GM19025 (cell line): Measurements from ENCODE around the gene CDH23.

Experiments used
- ATAC-seq: cut with Tn5 transposase; IDR thresholded peaks from one replicate; pipeline ENCODE4 v1.9.1; 2021; ENCODE audit warnings: mild to moderate bottlenecking, low read depth, moderate library complexity; ENCODE audit not compliant: unreplicated experiment

Gene CDH23

DNA sequence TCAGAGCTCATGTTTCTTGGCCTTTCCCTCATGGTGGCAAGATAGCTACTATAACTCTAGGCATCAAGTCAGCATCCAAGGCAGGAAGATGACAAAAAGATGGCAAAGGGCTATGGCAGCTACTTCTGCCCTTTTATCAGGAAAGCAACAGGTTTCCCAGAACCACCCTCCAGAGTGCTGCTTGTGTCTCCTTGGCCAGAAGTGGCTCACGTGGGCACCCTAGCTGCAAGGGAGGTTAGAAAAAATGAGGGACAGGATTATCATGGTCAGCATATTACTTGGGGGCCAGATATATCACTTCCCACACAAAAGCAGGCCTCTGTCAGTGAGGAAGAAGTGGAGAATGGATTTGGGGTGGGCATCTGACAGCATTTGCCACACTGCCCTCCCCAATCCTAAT lies 347.1 kb downstream of the CDH23 start:
- no peak for ATAC-seq

DNA sequence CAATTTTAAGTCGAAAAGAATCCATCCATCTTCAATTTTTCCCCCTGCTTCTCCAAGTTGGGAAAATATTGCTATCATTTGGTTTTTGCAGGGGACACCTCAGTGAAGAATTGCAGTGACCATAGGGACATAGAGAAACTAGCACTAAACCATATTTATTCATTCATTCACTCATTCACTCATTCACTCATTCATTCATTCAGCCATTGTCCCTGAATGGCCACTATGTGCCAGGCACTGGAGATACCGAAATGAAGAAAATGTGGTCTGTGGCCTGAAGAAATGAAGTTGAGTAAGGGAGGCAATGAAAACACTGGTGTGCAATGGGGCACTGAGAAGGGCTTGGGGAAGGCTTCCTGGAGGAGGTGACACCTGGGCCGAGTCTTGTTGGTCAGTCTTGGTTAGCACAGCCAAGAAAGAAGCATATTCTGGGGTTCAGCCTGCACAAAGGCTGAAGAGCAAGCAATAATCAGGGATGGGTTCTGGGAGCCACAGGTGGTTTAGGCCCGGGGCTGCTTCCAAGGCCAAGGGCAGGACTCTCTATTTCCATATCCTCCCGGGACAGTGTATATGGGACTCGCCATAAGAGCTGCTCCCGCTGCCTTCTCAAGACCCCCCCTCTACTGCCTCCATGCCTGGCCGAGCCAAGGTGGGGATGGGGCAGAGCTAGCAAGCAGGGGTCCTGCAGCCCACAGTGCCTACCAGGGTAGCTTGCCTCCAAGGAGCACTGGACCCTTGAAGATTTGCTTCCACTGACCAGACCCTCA lies 348.4 kb downstream of the CDH23 start:
- no peak for ATAC-seq

DNA sequence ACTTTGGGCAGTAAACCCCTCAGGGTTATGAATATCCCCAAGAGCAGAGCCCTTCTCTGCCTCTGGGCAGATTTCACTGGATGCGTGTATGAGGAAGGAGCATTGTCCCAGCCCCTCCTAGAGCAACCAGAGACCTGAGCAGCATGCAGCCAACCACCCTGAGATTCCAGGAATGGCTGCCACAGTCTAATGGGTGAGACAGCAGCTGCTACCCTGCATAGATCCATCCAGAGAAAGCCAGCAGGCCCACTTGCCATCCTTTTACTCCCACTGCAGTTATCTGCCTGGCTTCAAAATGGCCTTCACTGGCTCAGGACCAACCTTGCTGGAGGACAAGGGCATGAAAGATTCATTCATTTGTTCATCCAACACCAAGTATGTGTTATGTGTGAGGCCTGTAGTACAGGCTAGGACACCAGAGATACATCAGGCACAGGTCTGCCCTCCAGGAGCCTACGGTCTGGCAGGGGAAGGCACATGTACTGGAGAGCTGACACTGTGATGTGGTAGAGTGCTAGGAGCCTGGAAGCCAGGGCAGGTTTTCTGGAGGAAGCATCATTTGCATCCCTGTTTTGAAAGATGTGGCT lies 349.0 kb downstream of the CDH23 start:
- no peak for ATAC-seq

DNA sequence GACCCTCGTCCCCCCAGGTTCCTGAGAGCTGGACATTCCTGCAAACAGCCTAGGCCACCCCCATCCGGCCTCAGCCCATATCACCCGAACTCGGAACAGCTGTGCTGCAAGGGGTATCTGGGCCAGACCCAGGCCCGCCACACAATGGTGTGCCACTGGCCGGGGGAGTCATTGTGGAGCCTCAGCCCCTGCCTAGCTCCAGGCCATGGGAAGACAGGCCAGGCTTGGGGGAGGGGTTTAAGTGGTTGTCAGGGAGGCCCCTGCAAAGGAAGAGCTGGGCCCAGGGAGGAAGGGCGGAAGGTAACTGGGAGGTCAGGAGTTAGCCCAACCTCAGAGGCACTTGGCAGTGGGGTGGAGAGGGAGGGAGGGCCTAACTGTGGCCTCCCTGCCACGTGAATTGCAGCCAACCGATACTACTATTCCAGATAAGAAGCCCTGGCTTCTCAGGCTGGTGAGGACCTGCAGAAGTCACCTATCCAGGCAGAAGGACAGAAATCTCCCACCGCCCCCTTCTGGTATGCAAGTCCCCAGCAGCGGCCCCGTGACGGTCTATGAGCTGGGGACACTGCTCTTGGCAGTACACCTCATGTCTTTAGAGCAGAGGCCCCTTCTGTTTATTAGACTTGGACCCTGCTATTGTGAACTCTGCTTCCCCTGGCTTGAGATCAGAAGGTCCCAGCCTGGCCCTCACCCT lies 349.8 kb downstream of the CDH23 start:
- ATAC-seq: no peak

DNA sequence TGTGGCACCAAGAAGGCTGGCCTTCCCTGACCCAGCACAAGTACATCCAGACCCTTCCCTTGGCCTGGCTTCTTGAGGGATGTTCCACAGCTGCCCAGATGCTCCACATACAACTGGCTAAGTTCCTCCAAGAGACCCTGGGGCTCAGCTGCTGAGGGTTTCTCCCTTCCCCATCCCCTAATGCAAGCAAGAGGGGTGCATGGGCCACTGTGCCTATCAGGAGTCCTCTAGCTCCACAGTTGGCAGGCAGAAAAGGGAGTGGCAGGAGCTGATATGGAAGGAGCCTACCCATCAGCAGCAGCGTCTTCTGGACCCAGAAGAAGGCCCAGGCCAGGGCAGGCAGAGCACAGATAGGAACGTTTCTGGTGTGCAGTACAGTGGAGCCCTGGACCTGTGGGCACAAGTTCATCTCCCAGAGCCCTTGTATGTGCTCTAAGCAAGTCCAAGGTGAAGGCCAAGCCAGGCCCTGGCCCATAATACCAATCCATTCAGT lies 350.4 kb downstream of the CDH23 start:
- no peak for ATAC-seq

DNA sequence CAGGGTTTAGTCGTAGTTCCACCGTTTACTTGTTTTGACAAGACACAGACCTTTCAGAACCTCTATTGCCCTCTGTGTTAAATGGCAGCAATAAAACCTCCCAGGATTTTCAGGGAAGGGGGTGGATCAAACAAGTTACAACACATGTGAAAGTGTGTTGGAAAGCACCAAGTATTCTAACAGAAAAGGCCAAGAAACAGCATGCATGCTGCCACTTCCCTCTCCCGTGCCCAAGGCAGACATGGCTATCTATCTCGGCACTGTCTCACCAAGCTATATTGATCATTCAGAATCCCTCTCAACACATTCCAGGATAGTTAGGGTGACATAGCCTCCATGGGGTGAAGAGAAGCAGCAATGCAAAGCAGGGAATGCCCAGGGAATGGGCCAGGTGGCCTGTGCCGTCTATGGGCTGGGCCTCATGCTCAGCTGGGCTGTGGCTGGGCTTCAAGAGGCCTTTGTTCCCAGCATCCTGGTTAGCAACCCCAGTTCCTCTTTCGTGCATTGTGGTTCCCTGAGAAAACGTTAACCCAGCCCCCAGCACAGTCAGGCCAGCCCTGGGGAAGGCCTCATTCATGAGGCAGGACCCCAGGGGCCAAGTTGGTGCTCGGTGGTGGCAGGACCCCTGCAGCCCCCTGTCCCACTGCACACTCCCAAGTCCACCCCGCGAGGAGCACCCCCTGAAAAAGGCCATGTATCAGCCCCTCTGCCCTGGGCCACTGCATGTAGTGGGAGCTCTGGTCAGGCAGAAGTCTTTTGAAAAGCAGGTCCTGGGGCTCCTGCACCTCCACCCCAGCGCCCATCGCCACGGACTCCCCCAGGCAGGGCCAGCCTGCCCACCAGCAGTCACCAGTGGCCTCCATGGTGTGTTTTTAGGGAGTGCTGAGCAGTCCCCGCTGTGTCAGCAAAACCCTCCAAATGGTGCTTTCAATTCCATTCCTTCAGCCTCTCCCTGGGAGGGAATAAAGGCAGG lies 351.1 kb downstream of the CDH23 start:
- no peak for ATAC-seq

DNA sequence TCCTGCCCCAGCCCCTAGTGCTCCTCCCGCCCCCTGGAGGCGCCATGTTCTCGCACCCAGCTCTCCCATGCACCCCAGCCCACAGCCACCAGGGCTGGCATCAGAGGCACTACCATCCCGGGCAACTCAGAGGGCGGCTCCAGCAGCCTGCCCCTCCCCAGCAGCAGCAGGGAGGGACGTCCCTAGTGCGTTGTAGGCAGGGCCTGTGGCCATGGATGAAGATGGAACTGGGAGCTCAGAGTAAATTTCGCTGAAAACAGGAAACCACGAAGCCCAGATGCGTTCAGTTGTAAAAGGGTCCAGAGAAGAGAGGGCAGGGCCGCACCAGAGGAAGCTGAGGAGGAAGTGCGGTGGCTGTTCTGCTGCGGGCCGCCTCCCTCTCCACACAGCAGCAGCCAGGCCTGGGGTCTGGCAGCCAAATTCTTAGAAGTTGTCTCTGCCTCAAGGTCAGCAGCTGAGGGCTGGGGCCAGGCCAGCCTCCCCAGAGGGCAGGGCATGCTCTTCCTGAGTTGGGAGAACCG lies 352.0 kb downstream of the CDH23 start:
- peak; percentile 52 for ATAC-seq

DNA sequence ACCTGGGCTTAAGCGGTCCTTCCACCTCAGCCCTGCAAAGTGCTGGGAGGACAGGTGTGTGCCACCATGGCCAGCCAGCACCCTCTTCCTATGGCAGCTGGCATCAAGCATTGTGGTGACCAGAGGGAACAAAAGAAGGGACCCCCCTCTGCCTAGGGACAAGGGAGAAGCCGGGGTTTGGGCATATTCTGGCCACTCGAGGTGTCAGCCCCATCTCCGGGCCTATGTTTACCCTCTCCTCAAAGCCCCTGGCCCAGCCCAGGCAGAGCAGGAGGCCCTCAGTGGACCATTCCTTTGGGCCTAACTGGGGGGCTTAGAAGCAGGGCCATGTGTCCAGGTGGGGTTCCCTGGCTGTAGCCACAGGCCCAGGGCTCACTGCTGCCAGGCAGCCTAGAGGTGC lies 352.7 kb downstream of the CDH23 start:
- ATAC-seq: no peak

DNA sequence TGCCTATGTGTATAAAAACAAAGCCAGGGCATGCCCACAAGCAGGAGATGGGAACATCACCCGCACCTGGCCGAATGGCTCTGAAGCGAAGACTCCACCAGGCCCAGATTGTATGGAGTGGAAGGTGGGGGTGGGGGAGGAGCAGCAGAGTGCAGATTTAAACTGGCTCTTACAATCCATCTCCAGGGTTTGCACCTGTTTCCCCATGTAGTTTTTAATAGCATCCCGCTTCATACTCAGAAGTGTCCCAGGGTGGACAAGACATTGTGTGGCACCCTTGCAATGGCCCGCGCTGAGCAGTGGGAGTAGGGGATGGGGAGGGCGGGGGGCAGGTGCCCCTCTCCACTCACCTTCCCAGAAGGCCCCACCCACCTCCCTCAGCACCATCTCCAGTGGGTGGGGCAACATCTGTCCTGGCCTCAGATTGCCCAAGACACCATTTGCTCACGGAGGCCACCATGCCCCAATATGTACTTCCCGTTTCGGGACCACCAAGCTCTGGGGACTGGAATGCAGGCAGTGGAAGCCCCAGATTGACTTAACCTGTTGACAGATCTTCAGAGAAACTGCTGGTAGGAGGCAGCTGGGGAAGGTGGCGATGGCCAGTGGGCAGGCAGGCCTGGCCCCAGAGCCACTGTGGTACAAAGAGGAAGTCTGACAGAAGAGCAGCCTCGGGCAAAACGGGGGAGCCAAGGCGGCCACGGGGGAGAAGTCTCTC lies 353.6 kb downstream of the CDH23 start:
- ATAC-seq: no peak

DNA sequence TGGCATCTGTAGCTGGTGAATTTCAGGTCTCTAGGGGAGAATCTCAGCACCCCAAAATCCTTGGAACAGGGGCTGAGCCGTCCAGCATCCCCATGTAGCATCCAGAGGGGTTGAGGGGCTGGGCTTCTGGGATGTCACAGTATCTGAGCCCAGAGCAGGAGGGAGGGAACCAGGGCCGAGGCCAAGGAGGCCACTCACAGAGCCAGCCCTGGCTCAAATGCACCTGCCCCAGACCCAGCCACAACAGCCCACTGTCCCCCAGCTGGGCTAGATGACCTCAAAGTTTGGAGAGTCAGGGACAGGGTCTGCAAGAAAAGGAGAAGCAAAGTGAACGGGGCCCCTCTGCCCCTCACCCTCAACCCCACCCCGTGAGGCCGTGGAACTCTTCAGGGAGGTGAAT lies 354.3 kb downstream of the CDH23 start:
- ATAC-seq: no peak

DNA sequence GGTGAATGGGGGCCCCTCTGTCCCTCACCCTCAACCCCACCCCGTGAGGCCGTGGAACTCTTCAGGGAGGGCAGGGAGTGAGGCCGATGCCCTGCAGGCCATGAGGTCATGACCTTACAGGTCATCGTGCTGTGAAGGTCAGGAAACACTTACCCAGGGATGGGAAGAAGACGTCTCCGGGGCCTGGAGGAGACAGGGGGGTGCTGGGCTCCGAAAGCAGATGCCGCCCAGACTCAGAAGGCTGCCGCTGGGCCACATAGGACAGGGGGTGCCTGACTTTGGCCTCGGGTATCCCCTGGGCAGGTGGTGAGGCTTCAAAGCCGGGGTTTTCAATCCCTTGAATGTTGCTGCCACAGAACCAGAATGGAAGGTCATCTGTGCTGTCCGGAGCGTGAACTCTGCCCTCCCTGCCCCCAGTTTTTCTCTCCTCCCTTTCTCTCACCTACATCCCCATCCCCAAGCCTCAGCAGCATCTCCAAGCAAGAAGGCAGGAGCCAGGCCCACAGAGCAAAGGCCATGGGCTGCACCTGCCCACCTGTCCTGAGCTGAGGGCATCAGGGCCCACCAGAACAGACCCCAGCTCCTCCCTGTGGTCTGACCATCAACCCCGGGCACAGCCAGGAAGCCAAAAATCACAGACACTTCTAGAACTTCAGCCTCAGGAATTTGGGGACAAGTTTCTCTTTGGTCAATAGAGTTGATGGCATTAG lies 354.9 kb downstream of the CDH23 start:
- ATAC-seq: no peak

DNA sequence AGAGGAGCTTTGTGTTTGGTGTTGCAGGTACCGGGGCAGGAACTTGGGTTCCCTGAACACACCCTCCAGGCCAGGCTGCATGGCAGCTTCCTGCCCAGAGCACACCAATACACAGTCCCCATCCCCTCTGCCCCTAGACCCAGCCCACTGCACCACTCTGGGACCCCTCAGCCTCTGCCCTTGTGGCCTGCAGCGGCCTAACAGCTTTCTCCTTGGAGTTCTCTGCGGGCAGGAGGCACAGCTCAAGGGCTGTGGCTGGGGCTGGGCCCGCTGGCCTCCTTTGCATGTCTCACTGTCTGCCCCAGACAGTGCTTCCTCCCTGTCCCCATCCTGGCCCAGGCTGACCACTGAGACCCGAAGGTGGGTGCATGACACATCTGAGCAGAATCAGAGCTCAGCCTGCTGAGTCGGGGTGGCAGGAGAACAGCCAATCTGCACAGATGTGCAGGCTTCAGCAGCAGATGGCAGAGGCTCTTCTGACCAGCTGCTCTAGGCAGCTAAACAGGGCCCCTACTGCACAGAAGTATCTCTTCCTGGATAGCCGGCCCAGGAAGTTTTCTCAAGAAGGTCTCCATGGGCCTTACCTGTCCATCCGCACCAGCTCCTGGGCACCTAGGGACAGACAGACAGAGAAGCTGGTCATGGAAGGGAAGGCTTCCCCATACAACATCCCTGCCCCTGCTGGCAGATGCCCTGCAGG lies 355.8 kb downstream of the CDH23 start:
- no peak for ATAC-seq

DNA sequence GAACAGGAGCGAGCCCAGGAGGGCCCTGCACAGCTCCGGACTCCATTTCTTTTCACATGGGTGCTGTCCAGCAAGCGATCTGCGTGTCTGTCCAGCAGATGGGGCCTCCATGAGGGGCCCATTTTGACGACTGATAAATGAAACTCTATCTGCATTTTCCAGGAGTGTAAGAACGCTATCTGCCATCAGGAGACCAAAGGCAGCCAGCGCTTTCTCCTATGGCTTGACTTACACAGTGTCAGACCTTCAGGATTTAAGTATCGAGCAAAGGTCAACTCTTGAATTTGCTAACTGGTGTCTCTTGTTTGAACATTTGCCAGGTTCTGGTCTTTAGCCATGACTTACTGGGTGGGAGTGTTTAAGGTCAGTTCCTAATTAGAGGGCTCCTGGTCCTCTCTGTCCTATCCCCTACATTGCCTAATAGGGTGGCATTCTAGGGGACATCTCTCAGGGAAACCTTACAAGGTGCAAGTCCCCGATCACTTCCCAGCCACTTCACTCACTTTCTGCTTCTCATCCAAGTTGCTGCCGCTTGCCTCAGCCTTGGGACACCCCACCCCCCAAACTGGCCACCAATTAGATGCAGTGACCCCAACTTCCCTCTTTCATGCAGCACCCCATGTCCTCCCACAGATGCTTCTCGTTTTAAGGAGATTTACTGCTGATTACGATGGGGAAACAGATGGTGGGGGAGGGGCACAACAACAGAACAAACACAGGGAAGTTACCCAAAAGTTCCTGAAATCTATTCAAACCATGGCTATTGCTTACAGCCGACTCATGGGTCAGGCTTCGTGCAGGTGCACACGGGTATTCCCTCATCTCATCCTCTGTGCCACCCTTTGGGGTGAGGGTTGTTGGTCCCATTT lies 356.6 kb downstream of the CDH23 start:
- no peak for ATAC-seq

DNA sequence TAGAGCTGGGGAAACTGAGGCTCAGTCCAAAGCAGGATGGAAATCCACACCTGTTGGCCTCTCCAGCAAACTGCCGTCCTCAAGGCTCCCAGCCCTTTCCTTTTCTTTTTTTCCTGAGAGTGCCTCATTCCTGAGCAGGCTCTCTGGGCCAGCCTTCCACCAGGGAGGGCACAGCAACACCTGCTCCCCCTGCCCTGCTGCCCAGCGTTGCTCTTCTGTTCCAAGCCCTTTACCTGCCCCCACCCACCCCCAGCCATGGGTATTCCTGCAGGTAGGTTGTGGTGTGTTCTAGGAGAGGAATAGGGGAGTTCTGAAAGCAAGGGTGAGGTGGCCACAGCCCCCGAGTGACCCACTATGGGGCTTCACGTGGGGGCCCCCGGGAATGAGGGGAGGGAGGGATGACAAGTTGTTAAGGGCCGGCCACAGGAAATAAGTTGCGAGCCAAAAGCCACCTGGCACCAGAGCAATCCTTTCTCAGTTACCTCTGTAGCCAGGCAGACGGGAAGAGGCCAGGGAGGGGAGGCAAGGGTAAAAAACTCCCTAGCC lies 357.3 kb downstream of the CDH23 start:
- ATAC-seq: no peak

DNA sequence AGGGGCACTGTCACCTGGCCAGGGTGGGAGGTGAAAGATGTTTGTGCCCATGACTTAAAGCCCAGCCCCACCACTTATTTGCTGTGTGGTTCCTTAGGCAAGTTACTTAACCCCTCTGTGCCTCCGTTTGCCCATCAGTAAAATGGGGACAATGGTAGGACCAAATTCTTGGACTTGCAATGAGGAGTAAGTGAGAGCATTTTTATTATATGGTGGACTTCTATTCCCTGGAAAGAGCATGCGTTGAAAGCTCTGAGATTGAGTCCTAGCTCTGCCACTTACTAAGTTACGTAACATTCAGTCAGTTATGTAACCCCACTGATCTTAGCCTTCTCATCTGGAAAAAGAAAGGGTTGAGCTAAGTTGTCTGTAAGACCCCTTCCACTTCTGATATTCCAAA lies 357.8 kb downstream of the CDH23 start:
- ATAC-seq: no peak

DNA sequence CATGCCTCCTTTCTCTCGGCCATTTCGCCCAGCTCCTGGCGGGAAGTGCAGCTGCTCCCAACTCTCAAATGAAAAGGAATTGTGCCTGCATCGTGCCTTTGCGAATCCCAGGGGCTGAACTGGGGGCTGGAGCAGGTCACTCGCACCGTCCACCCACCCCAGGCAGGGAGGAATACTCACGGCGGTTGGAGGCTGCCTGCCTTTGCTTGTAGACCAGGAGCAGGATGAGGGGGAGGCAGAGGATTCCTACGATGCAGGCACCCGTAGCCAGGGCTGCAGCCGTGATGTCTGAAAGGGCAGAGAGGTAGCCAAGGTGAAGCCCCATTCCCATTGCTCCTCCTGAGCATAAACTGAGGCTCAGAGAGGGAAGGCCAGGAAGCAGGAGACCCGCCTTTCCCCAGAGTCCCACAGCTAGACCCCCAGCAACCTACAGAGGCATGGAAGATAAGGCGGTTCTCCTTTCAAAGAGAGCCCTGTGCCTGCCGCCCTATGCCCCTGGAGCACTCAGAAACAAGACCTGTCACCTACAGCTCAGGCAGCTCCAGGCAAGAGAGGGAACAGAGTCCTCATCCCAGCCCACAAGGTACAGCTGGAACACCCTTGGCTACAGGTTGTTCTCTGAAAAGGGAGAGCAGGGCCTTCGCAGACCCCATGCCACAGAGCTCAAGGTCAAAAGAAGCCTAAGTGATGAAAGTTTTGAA lies 358.6 kb downstream of the CDH23 start:
- no peak for ATAC-seq
